H54 (cell line): ENCODE measurements around the gene OR2B3.

Experiments used
- DNase-seq: peaks from one replicate; pipeline ENCODE4 v3.0.0; 2011; ENCODE audit warnings: low spot score, mixed read lengths; ENCODE audit not compliant: insufficient read length
- FAIRE-seq: peaks from 3 replicates; lab custom pipeline; 2011; peaks lifted over from hg19 to GRCh38; lab: Jason Lieb, UNC
- POLR2A ChIP-seq: IDR thresholded peaks from 2 replicates; pipeline ENCODE4 v1.6.1; 2011; ENCODE audit warnings: low read depth, mild to moderate bottlenecking, low read length

The OR2B3 gene

DNA sequence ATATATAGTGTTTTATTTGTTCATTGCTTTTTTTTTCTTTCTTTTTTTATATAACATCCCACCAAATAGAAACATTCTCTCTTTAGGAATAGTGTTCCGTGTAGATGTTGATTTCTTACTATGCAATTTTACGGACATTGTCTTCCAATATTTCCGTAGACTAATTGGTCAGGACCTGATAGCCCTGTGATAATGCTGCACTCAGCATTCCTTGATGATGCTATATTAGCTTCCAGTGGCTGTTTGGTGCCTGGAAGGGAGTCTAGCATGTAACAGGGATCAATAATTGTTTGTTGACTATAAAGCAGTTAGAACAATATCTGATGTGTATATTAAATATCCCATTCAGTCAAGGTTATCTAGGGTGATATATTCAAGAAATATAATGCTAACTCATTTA is 35.4 kb downstream of the OR2B3 start:
- TF ChIP-seq POLR2A, result no peak
- no peak for DNase-seq
- no peak for FAIRE-seq

DNA sequence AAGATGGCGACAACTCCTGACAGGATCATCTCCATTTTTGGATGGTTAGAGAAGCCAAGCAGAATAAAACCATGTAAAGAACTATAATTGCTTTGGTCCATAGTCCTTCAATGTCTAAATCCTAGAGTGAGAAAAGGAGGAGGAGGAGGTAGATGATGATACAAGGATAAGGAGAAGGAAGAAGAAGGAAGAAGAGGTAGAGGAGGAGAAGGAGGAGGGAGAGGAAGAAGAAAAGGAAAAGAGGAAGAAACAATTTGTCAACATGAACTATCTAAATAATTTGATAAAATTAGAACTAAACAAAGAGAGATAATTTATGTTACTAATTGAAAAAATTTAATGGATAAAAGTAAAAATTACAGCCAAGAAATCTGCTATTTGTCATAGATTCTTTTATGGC is 42.0 kb downstream of the OR2B3 start, which contains the start of gene OR2W1:
TSS of gene OR2W1 (minus strand) at position 101 of the 400 bp plus-strand sequence. CDS start at position 101, 0 bp downstream.
- FAIRE-seq (no peak), DNase-seq (no peak)
- TF ChIP-seq POLR2A, result no peak
